Mammary microvascular endothelial cell (primary cell): ENCODE data around the gene MS4A14. TPM values are rescaled to one million over a fixed set of nuclear protein-coding genes. Genes with fewer than 3 reads are reported as not detected.

Experiments
- total RNA-seq: library from RNA; depleted of rRNA; stranded (reverse); fragments of >200 nt; gene quantifications from 2 replicates; pipeline ENCODE4 v1.2.3, GENCODE V29; 2015

Gene MS4A14
- not detected in 2 replicates for total RNA-seq

DNA sequence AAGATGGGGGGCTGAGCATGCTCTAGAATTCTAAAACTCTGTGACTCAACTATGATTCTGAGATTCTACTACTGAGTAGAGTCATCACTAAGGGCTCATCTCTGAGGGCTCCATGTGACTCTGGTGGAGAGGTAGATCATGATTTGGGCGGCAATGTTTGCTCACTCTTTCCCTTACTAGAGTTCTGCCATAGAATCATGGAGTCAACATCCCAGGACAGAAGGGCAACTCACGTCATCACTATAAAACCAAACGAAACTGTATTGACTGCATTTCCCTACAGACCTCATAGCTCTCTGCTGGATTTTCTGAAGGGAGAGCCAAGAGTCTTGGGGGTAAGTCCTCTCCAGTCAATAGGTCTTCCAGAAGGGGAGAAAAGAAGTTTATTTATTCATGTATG lies at the start of gene MS4A14:
Gene MS4A14, plus strand, starts transcription at position 78 of the 400 bp plus-strand sequence. Its CDS starts 120 bp downstream, at position 198.

DNA sequence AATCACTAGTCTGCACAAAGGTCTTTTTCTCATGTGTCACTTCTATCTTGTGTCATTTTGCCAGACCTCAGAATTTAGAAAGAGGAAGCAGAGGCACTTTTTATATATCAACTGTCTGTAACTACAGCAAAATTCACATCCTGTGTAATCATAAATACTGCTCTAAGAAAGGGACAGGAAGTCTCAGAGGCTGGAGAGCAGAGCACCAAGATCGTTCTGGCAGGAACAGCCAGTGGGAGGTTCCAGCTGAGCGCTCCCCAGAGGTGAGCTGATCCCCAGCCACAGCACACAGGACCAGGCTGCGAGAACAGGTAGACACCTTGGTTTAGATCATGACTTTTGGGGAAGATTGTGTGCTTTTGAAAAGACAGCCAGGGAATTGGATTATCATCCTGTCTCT lies 17.9 kb upstream of the MS4A14 start, which contains the start of gene MS4A7:
Gene MS4A7, plus strand, starts transcription at position 179 of the 400 bp plus-strand sequence. CDS start 4,610 bp downstream, outside the sequence.

GRCh38 chr11:60429272-60429671 lies 33.0 kb downstream of the MS4A14 start, which contains the start of gene MS4A5:
Gene MS4A5 (plus strand): TSS chr11:60429572. CDS start chr11:60429675, 103 bp downstream.

DNA sequence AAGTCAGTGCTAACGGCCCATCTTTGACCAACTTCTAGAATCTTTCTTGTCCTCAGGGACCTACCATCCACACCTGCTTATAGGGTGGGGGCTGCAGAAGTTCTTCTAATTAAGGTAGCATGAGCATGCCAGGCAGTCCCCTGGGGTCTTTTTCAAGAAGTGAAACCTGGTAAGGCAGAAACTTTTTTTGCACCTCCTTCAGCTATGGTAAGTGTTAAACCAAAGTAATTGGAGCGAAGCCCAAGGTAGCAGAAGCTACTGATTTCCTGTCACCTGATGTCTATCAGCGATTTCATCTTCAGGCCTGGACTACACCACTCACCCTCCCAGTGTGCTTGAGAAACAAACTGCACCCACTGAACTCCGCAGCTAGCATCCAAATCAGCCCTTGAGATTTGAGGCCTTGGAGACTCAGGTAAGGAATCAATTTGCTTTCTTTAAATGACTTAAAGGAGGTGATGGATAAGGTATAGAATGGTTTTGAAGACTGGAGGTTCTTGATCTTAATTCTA lies 59.3 kb downstream of the MS4A14 start, which contains the start of gene MS4A1:
Gene MS4A1, plus strand, starts transcription at position 317 of the 512 bp plus-strand sequence. CDS start 6,528 bp downstream, outside the sequence.

Other genes starting within 250 kb of the MS4A14 start
- not detected in 2 replicates for gene MS4A6A, start 213.4 kb upstream of the MS4A14 start, total RNA-seq
- not detected in 2 replicates for gene MS4A4E, start 153.3 kb upstream of the MS4A14 start, total RNA-seq
- gene MS4A4A, start 115.8 kb upstream of the MS4A14 start, total RNA-seq, result not detected in 2 replicates
- gene MS4A6E, start 69.2 kb upstream of the MS4A14 start, total RNA-seq, result not detected in 2 replicates
- gene MS4A7, start 17.9 kb upstream of the MS4A14 start, total RNA-seq, result not detected in 2 replicates
- gene MS4A5, start 33.1 kb downstream of the MS4A14 start, total RNA-seq, result not detected in 2 replicates
- not detected in 2 replicates for gene MS4A1, start 59.4 kb downstream of the MS4A14 start, total RNA-seq
- gene MS4A12, start 96.3 kb downstream of the MS4A14 start, total RNA-seq, result not detected in 2 replicates
- gene MS4A13, start 118.9 kb downstream of the MS4A14 start, total RNA-seq, result not detected in 2 replicates